Measurements from ENCODE around the gene RERE. TPM values are rescaled to one million over a fixed set of nuclear protein-coding genes. Genes with fewer than 3 reads are reported as not detected.

RERE gene
- total and polyA plus RNA-seq, 2 experiments from 2014 or later: 39.8 to 62.8 TPM

- no peaks in the 10 kb centered on the region for H3K9me3 ChIP-seq (ENCODE audit: low read depth)
- no peak for DNase-seq (ENCODE audit: low spot score)
- H3K9me2 ChIP-seq (replicated peaks; ENCODE audit: insufficient read depth): no peaks in the 10 kb centered on the region
- H3K79me2 ChIP-seq: no peaks in the 10 kb centered on the region
- no peak overlapping the region for H3K27ac ChIP-seq
- peaks cover 20% of the 10 kb centered on the region for H3K4me1 ChIP-seq (ENCODE audit: insufficient read depth)
- TF ChIP-seq, protein P1, sequence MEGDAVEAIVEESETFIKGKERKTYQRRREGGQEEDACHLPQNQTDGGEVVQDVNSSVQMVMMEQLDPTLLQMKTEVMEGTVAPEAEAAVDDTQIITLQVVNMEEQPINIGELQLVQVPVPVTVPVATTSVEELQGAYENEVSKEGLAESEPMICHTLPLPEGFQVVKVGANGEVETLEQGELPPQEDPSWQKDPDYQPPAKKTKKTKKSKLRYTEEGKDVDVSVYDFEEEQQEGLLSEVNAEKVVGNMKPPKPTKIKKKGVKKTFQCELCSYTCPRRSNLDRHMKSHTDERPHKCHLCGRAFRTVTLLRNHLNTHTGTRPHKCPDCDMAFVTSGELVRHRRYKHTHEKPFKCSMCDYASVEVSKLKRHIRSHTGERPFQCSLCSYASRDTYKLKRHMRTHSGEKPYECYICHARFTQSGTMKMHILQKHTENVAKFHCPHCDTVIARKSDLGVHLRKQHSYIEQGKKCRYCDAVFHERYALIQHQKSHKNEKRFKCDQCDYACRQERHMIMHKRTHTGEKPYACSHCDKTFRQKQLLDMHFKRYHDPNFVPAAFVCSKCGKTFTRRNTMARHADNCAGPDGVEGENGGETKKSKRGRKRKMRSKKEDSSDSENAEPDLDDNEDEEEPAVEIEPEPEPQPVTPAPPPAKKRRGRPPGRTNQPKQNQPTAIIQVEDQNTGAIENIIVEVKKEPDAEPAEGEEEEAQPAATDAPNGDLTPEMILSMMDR (IDR thresholded peaks at IDR 0.05; ENCODE audit: poor library complexity): no peak
- TF ChIP-seq EZH2 (IDR thresholded peaks at IDR 0.05; ENCODE audit: borderline replicate concordance) (no peak), EZH2phosphoT487 (IDR thresholded peaks at IDR 0.05; ENCODE audit: low read depth, severe bottlenecking, unreplicated experiment) (no peak)
- H3K4me2 ChIP-seq: no peak overlapping the region
- H3K36me3 ChIP-seq (replicated peaks; ENCODE audit: insufficient read depth, low read depth): no peaks in the 10 kb centered on the region
- WGBS (ENCODE audit: low lambda C conversion rate, missing lambda C conversion rate): 83% methylated on average over 5 of the region's 6 CpGs
- H3K4me3 ChIP-seq: no peak overlapping the region
- H3K27me3 ChIP-seq: peaks cover 3% of the 10 kb centered on the region
- no peak overlapping the region for H2AFZ ChIP-seq
- no peaks in the 10 kb centered on the region for H4K20me1 ChIP-seq (ENCODE audit: insufficient read depth, poor library complexity, severe bottlenecking)
These were observed 504.2 kb downstream of the RERE start for GRCh38 chr1:8313231-8313630.

GRCh38 chr1:8312235-8313218, 504.9 kb downstream of the RERE start:
- TF ChIP-seq EZH2 (IDR thresholded peaks at IDR 0.05; ENCODE audit: borderline replicate concordance) (no peak), EZH2phosphoT487 (IDR thresholded peaks at IDR 0.05; ENCODE audit: low read depth, severe bottlenecking, unreplicated experiment) (no peak)
- TF ChIP-seq, protein P1 (IDR thresholded peaks at IDR 0.05; ENCODE audit: poor library complexity): no peak
- peak; percentile 34 for DNase-seq (ENCODE audit: low spot score)
- H3K9me3 ChIP-seq (ENCODE audit: low read depth): no peaks in the 10 kb centered on the region
- no peaks in the 10 kb centered on the region for H3K79me2 ChIP-seq
- no peaks in the 10 kb centered on the region for H4K20me1 ChIP-seq (ENCODE audit: insufficient read depth, poor library complexity, severe bottlenecking)
- no peak overlapping the region for H3K4me2 ChIP-seq
- no peak overlapping the region for H3K27ac ChIP-seq
- no peak overlapping the region for H3K4me3 ChIP-seq
- H3K4me1 ChIP-seq (ENCODE audit: insufficient read depth): peaks cover 18% of the 10 kb centered on the region
- H3K36me3 ChIP-seq (replicated peaks; ENCODE audit: insufficient read depth, low read depth): no peaks in the 10 kb centered on the region
- no peaks in the 10 kb centered on the region for H3K9me2 ChIP-seq (replicated peaks; ENCODE audit: insufficient read depth)
- no peaks in the 10 kb centered on the region for H3K27me3 ChIP-seq
- no peak overlapping the region for H2AFZ ChIP-seq
- 90% methylated on average over 17 of the region's 17 CpGs for WGBS (ENCODE audit: low lambda C conversion rate, missing lambda C conversion rate)

GRCh38 chr1:8311068-8311718, 506.2 kb downstream of the RERE start:
- H3K79me2 ChIP-seq: no peaks in the 10 kb centered on the region
- no peaks in the 10 kb centered on the region for H3K9me3 ChIP-seq (ENCODE audit: low read depth)
- H3K27me3 ChIP-seq: no peaks in the 10 kb centered on the region
- no peak overlapping the region for H3K4me3 ChIP-seq
- WGBS (ENCODE audit: low lambda C conversion rate, missing lambda C conversion rate): 67% methylated on average over 1 of the region's 1 CpG
- TF ChIP-seq, protein P1 (IDR thresholded peaks at IDR 0.05; ENCODE audit: poor library complexity): no peak
- TF ChIP-seq EZH2phosphoT487 (IDR thresholded peaks at IDR 0.05; ENCODE audit: low read depth, severe bottlenecking, unreplicated experiment) (no peak), EZH2 (IDR thresholded peaks at IDR 0.05; ENCODE audit: borderline replicate concordance) (no peak)
- H3K4me1 ChIP-seq (ENCODE audit: insufficient read depth): peaks cover 18% of the 10 kb centered on the region
- no peaks in the 10 kb centered on the region for H4K20me1 ChIP-seq (ENCODE audit: insufficient read depth, poor library complexity, severe bottlenecking)
- H2AFZ ChIP-seq: no peak overlapping the region
- no peaks in the 10 kb centered on the region for H3K9me2 ChIP-seq (replicated peaks; ENCODE audit: insufficient read depth)
- no peaks in the 10 kb centered on the region for H3K36me3 ChIP-seq (replicated peaks; ENCODE audit: insufficient read depth, low read depth)
- no peak for DNase-seq (ENCODE audit: low spot score)
- no peak overlapping the region for H3K4me2 ChIP-seq
- no peak overlapping the region for H3K27ac ChIP-seq

Measured in hepatocyte (in vitro differentiated cells).